ENCODE measurements around the gene IQSEC1.
A peak's percentile ranks its signal among the peaks of the same experiment; 100 is the strongest.

IQSEC1 gene

DNA sequence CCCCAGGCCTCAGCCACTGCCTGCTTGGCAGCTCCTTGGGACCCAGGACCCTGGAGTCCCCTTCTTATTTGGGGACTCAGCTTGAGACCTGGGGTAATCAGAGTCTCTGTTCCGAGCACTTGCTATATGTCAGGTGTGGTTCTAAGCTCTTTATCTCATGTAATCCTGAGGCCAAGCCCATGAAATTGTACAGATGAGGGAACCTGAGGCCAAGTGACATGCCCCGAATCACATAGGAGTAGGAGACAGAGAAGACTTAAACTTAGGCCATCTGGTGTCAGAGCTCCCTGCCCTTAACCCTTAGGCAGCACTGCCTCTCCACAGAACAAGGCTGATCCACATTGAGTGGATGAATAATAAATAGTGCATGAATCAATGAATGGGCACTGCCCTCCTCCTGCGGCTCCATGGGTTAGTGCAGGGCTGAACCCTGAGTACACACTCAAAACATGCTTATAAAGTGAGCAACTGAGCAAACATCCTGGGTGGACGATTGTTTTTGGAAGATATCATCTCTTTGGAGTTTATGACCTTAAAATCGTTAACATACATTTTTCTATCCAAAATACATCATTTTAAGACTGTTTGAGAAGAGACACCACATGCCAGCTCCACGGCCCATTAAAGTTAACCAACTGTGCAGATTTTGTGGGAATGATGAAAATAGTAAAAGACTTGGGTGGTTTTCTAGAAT is 33.2 kb upstream of the IQSEC1 start:
- no peak for DNase-seq

DNA sequence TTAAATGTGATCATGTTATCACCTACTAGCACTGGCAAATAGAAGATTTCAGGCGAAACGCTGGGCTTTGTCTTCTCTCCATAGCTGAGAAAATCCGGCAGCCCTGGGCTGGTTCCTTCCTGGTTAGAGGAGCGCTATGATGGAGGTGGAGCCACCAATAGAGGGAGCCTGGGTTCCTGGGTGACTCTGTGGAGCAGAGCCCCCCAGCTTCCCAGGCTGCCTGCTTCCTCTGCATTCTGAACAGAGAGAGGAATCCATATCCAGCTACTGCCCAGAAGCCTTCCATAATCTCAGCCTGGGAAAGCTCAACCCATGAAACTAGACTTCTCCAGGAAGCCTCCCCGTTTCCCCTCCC is 32.6 kb upstream of the IQSEC1 start:
- DNase-seq, result no peak

DNA sequence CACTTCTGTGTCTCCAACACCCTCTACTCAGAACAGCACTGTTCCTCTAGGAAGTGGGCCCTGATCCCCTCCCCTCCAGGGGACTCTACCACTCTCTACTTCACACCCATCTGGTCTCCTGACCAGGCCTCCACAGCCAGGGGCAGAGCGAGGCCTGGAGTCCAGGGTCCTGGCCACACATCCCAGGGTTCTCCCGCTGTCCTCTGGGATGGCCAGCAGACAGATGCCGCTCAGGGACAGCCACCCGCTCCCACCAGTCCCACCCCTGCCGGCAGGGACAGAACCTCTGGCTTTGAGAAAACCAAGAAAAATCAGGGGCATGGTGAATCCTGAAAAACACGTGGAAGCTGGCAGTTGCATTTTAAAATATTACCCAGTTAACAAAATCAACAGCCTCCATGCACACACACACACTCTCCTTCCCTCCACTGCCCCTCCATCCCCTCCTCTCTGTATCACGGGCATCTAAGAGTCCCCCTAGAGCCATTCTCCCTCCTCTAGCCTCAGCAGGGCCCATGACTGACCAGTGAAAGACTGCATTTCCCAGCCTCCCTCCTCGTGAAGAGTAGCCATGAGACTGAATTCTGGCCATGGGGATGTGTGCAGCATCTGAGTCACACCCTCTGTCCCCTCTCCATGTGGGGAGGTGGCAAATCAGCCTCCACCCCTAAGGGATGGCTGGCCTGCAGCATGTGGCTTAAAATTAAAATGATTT is 32.1 kb upstream of the IQSEC1 start:
- DNase-seq, result no peak

DNA sequence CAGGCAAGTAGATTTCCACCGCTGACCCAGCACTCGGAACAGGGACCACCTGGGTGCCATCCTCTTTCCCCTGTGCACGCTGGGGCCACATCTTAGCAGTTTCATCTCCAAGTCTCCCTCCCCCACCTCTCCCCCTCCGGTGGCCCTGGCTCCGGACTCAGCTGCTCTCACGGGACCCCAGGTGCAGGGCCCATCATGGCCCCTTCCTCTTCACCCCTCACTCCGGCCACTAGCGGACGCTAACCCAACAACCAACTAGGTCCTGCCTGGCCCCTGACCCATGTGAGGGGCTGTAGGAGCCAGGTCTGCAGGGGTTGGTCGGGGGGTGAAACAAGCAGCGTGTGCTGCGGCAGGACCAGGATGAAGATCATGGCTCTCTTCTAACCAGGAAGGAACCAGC is 31.3 kb upstream of the IQSEC1 start:
- DNase-seq, result no peak

DNA sequence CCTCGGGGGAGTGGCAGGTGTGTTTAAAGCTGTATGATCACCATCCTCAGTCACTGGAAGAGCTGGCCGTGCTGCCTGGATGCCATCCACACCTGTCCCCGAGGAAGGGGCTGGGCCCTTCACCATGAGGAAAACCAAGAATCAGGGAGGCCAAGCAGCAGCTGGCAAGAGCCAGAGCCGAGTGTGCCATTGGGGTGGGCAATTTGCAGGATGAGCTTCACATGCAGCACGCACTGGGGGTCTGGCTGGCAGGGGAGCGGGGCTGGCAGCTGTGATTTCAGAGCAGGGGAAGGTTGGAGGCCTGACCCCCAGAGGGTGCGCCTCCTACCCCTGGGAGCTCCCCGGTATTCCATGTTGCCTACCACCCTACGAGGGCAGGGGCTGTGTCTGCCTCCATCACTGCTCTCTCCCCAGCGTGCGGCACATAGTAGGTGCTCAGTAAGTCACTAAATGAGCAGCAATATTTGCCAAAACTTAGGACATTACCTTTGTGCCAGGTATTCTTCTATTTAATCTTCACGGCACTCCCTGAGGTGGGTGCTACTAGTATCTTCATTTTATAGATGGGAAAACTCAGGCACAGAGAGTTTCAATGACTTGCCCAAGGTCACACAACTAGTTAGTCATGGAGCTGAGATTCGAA is 30.3 kb upstream of the IQSEC1 start:
- DNase-seq, result no peak

DNA sequence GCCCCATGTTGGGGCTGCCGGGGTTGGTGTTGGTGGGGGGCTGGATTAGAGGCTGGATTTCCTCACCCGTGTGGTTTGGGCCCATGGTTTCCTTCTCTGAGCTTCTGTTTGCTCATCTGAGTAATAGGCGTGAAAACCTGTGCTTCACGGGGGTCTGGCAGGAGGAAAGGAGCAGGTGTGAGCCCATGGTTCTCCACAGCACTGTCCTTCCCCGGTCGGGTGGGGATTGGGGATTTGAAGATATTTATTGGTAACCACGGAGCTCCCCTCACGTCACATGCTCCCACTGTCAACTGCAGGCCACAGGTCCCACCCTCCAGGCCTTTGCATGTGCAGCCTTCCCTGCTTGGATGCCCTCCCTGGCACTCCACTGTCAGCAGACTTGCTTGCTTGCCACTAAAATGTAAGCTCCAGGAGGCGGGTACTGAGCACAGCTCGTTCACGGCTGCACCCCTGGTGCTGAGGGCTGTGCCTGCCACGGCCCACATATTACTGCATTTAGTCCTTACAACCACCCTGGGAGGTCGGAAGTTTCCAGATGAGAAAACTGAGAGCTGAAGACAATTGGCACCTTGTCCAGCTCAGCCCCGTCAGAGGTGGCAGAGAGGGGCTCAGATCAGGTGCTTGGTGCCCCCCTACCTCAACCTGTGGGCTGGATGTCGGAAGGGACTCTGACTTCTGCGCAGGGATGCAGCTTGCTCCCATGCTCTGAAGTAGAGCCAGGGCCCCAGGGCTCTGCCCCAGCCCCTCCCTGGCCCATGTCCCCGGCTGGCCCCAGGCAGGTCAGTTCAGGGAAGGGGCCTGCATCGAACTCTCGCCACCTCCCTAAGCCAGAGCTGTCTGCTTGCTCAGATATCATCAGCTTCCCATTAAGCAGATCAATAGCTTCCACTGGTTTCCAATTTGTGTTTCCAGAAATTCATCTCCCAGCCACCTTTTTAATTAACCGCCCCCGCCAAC is 29.4 kb upstream of the IQSEC1 start:
- no peak for DNase-seq

DNA sequence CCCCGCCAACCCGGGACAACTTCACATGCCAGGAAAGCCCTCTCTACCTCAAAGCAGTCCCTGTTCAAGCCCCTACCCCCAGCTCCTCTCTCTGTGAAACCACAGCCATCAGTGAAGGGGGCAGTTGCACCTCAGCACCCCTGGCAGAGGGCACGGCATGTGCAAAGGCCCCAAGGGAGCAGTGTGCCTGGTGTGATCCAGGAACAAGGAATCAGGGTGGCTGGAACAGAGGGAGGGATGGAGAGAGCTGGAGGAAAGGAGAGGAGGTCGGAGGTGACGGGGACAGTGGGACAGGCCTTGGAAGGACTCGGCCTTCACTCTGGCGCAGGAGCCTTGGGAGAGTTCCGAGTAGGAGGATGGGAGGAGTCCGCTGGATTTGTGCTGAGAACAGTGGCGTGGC is 26.5 kb upstream of the IQSEC1 start:
- no peak for DNase-seq

DNA sequence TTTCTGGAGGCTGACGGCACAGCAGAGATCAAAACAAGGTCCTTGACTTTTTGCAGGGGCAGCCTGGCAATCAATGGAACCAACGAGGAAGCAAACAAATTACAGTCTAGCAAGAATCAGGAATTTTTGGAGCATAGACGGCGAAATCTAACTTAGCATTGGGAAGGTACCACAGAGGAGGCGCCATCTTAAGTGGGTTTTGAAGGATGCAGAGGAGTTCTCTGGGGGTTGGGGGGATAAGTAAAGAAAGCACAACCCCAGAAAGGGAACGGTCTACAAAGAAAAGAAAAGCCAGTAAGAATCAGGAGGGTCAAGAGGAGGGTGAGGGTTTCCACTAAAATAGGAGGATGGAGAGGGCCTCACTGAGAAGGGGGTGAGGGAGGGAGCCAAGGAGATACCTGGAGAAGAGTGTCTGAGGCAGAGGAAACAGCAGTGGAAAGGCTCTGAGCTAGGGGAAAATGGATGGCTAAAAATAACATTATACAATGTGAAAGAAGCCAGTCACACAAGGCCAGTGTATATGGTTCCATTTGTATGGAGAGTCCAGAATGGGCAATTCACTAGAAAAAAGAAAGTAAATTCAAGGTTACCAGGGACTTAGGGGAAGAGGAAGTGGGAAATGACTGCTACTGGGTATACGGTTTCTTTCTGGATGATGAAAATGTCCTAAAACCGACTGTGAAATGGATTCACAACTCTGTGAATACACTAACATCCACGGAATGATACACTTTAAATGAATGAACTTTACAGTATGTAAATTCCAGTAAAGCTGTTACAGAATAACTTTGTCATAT is 25.2 kb upstream of the IQSEC1 start:
- no peak for DNase-seq

DNA sequence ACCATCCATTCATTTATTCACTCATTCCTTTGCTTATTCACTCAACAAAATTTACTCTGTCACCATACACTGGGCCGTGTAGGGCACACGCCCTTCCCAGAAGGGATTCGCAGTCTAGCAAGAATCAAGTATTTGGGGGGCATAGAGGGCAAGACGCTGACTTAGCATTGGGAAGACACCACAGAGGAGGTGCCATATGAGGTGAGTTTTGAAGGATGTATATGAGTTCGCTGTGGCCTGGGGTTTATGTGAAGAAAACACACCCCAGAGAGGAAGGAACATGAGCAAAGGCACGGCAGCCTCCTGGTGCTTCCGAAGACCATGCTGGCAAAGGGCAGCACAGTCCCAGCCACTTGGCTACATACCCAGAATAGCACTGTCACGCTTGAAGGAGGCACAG is 23.1 kb upstream of the IQSEC1 start:
- DNase-seq, result no peak

DNA sequence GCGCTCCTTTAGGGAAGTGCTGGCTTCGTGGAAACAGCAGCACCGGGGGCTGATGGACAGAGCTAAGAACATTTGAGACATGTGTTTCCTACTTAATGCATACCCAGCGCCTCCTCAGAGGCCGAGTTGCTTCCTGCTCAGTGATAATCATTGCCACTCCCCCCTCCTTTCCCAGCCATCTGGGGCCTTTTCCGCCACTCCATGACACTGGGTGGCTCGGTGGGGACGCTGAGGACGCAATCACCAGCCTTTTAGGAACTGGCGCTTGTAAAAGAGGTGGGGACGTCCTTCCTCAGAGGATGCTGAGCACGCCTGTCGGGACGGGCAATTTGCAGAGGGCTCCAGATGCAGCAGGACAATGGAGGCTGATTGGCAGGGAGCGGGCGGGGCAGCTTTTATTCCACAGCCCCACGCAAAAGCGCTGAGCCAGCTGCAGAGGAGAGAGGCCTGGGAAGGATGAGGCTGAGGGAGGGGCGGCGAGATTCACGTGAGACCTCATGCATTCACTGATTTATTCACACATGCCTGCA is 22.2 kb upstream of the IQSEC1 start:
- no peak for DNase-seq

DNA sequence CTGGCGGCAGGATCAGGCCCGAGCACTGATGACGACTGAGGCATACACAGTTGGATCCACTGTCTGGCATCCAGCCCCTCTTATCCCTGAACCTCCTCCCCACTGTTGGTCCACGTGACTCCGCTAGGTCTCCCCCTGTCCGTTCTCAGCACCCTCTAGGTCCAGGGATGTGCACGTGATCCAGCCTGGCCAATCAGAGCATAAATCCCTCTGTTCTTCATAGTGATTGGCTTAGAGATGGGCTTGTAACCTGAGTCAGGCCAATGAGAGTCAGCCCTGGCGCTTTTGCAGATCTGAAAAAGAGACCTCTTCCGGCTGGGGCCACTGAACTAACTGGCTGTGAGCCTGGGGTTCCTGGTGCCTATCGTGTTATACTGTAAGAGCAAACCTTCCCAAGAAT is 20.5 kb upstream of the IQSEC1 start:
- no peak for DNase-seq

DNA sequence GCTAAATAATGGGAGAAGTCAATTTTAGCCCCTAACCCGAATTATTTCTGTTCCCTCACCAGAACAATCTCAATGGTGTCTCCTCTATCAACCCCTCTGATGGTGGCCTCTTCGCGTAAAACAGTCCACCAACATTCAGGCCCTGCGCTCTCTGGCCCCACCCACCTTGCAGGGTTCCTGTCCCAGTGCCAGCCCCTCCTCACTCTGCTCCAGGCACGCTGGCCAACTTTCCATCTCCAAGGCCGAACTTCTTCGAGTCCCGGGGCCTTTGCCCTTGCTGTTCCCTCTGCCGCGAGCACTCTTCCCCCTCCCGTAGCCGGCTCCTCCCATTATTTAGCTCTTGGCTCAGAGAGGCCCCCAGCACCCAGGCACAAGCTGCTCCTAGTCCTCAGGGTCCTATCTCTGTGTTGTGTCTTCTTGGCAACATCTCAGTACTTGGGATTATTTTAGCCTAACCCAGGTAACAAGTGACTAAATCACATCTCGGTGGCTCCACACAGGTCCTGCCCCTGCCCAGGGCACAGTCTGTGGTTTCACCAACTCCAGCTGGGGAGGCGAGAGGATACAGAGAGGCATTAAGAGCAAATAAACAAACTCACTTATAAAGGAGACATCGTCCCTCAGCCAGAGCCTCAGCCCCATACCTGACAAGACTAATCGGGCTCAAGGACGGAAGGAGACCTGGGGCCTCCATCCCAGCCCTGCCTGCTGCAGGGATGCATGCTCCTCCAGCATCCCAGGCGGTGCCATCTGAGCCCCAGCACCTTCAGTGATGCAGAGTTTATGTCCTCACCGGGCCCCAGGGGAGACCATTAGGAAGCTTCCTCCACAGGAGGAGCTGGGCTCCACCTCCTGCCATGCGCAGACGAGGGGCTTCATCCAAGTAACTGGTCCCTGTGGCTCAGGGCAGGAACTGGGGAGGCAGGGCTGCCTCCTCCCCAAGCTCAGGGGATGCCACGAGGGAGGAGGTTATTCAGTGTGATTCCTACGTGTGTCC is 19.7 kb upstream of the IQSEC1 start:
- no peak for DNase-seq

DNA sequence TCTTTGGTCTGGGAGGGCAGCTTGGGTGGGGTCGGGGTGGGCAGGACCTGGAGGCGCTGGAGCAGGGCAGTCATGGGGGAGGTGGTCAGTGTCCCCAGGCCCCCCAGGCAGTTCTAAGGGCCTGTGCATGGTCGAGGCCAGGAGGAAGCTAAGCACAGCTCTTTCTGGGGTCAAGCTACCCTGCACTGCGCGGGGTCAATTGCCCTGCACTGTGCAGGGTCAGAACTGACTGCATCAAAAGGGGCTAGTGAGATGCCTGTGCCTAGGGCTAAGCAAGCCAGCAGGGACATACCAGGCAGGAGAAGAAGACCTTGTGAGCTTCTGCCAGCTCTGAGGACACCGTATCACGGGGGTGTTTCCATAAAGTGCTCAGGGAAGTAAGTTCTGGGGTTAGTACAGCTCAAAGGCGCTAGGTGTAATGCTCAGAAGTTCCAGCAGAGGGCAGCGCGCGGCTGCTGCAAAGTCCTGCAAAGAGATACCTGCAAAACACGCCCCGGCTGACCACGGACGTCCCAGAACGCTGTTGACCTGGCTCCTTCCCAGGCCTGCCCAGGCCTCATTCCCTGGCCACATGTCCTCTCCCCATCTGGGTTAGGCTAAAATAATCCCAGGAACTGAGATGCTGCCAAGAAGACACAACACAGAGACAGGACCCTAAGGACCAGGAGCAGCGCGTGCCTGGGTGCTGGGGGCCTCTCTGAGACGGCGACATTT is 18.8 kb upstream of the IQSEC1 start:
- DNase-seq, result peak; percentile 41

DNA sequence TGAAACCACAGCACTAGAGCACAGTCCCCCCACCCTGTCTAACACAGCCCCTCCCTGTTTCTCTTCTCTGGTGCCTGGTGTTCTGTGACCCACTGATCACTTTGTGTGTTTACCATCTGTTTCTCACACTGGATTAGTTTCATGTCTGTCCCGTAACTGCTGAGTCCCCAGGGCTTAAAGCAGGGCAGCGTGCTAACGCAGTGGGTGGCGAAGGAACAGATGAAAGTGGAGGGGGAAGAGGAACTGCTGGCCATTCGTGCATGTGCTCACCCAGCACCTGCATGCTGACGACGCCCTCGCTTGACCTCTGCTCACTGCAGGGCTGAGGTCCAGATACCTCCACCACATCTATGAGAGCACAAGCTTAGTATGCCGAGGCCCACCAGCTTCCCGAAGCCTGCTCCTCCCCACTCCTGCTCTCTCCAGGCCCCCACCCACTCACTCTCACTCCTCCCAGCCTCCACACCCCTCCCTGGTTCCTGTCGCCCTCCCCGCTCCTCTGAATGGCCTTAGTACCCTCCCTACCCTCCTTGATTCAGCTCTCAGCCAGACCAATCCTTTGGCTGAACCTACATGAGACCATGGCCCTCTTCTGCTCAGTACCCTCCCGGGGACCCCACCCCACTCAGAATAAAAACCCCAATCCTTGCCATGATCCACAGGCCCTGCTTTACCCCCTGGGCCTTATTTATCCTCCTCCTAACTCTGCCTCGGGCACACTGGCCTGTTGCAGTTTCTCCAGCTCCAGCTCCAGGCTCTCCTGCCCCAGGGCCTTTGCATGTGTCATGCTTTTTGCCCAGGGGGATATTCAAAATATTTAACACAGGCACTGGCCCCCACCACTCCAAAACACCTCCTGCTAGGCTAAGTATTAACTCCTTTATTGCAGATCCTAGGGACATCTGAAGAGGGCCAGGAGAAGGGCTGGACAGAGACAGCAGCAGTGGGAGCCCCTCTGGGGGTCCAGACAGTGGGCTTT is 15.1 kb upstream of the IQSEC1 start:
- DNase-seq, result no peak

DNA sequence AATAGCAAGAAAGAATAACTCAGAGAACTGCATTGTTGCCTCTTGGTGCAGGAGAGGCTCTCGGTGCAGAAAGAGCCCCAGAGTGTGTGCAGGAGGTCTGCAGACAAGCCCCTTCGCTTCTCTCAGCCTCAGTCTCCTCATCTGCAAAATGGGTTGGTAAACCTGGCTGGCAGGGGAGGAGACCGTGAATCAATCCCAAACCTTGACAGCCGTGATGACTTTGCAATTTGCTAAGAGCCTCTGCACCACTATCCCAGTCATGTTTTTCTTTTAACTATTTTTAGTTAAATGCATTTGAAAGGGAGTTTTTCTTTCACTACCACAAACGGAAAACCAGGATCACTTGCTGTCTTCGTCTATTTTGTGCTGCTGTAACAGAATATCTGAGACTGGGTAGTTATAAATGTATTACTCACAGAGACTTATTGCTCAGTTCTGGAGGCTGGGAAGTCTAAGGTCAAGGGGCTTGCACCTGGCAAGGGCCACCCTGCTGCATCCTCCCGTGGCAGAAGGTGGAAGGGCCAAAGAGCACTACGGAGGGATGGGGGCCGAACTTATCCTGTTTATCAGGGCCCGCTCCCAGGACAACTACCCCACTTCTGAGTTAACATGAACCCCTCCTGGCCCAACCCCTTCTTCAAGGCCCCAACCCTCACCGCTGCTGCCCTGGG is 14.2 kb upstream of the IQSEC1 start:
- DNase-seq, result no peak

DNA sequence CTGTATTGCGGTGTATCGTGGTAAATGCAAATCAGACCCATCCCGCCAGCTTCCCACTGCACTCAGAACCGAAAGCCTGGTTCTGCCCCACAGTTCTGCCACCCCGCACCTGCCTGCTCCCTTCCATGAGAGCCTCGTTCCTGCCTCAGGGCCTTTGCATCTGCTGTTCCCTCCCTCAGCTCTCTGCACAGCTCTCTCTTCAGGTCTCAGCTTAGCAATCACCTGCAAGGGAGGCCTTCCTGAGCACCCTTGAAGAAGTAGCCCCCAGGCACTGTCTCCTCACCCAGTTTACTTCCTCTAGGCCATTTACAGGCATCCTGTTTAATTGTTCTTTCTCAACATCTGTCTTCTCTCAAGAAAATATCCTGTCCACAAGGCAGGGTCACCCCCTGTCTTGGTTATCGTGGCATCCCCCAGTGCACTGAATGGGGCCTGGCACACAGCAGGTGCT is 13.3 kb upstream of the IQSEC1 start:
- no peak for DNase-seq

DNA sequence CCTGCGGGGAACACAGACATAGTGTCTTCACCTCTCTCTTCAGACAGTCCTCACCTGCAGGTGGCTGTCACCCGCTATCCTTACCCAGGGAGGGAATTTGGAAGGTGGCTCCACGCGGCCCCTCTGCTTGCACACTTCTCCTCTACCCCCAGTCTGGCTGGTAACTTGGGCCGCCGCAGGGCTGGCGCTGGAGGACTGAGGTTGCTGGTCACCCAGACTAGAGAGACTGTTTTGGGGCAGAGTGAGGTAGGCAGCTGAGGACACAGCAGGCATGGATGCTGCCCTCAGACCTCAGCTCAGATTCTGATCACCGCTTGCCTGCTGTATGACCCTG is 12.6 kb upstream of the IQSEC1 start:
- no peak for DNase-seq

All from NCI-H774 (cell line).